GM21390 (cell line): ENCODE measurements around the gene PPP1R3F.
"Not testable (repeated sequence)": the region's sequence is repeated elsewhere in the genome, so short reads cannot be mapped to it uniquely, and the experiment has no call there.

Source experiments
- ATAC-seq: cut with Tn5 transposase; IDR thresholded peaks from one replicate; pipeline ENCODE4 v1.9.1; 2021; ENCODE audit not compliant: unreplicated experiment

PPP1R3F gene

DNA sequence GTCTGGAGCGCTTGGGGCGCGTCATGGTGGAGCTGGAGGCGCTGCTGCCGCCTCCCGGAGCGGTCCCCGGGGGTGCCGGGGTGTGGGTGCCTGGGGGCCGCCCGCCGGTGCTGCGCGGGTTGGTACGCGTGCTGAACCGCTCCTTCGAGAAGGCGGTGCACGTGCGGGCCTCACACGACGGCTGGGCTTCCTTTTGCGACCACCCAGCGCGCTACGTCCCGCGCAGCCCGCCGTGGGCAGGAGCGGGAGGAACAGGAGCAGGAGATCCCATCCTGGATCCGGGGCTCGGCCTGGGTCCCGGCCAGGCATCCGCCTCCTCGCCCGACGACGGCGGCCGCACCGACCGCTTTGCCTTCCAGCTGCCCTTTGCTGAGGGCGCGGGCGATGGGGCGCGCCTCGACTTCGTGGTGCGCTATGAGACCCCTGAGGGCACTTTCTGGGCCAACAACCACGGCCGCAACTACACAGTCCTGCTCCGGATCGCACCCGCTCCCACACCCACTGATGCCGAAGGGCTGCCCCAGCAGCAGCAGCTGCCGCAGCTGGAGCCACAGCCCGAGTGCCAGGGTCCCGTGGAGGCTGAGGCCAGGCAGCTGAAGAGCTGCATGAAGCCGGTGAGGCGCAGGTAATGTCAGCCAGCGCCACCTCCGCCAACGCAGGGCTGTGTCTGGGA lies 792 bp downstream of the PPP1R3F start:
- no peak for ATAC-seq

DNA sequence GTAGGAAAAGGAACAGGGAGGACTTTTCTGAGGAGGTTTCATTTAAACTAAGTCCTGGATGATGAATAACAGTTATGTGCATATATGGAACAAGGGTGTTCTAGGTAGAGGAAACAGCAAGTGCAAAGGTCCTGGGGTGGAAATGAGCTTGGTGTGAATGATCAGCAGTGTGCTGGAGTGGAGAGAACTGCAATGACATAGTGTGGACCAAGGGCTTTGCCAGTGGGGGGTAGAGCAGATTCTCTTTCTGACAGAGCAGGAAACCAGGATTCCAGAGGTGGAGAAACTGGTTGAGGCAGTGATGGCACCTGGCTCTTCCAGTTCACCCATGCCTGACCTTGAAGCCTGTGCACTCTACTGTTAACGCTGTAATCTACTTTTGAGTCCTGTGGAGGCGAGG lies 1.7 kb downstream of the PPP1R3F start:
- no peak for ATAC-seq

DNA sequence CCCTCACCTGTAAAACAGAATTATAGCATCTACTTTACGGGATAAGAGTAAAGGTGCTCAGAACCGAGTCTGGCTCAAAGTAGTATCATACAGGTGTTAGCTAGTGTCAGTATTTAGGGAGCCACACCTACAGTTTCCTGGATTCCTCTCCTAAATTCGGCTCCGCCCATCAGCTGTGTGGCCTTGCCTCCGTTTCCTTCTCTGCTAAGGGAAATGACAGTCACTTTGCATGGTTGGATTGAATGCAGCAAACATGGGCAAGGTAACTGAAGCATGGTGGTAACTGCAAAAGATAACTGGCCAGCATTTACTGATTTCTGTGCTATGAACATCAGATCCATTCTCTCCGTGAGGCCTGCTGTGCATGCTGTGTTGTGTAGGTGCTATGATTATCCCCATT lies 2.8 kb downstream of the PPP1R3F start:
- no peak for ATAC-seq

DNA sequence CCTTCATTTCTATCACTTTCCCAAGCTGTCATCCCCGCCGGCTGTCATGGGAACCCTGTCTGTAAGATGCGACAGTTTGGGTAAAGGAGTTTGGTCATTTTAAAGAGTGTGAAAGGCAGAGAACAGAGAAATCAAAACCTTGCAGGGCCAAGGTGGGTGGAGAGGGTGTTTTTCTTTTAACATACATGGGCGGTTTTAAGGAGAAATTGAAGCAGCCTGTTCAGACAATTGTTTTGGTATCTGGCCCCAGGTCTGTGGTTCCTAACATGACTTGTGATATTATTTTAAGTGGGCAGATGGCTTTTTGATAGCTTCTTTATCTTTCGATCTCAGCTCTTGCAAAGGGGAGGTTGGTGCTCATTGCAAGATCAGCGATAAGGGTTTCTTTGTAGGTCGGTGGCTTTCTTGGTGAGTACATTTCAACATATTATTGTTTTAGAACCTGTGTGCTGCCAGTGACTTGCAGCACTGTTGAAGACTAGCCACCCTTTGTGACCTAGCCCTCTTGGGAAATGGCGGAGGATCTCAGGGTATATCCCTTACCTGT lies 3.7 kb downstream of the PPP1R3F start:
- no peak for ATAC-seq

DNA sequence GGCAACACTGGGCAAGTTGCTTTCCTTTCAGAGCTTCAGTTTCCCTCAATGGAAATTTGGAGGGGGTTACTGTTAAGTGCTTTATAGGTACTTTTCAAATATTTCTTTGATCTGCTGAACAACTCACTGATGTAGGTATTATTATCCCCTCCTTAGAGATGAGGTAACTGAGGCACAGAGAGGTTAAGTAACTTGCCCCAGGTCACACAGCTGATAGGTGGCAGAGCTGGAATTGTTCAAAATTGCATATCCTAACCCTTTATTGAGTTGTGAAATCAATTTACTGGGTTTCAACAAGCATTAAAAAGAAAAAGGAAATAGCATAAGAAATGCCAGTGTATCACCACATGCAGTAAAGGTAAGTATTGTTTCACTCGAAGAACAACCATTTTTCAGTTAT lies 6.6 kb downstream of the PPP1R3F start:
- no peak for ATAC-seq

DNA sequence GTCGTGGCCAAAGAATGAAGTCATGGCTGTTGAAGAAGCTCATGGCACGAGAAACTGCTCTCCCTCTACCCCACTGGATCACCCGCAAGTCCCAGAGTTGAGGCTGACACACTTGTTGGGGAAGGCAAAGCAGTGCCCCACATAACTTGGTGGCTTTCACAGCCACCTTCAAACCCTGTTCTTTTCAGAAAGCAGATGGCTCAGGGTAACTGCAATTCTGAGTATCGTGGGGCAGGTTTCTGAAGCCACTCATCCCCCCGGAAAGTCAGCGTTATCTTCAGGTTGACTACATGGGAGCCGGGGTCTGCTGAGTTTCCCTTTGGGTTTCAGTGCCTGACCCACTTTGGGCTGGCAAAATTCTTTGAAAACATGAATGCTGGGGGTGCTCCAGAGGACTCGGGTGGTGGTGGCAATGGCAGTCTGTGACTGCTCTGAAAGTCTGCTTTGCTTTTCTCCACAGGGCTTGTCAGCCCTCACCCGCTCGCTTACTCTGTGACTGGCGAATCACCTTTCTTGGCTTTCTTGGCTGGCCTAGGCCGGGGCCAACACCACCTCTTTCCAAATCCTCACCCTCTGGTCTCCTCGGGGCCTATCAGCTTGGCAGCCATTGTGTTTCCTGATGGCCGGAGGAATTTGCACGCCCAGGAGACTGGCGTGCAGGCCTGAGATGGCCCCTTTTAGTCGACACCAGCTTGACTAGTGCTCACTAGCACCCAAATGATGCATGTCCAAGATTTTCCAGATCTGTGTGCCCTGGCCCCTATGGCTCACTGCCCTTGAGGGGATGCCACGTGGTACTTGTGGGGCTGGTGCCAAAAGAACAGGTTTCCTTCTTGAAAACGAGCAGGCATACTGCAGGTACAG lies 7.3 kb downstream of the PPP1R3F start:
- no peak for ATAC-seq

DNA sequence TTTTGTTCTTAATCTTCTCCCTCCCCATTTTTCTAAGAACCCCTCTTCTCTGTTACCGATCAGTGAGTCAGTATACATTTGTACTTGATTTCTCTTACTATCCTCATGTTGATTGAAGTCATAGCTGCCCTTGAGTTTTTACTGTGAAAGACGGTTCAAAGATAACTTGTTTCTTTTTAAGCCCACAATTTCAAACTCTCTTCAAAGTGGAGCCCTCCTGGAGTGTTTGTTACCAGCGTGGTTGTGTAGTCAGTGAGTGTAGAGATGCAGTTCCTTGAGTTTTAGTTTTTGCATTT lies 7.9 kb downstream of the PPP1R3F start:
- no peak for ATAC-seq

DNA sequence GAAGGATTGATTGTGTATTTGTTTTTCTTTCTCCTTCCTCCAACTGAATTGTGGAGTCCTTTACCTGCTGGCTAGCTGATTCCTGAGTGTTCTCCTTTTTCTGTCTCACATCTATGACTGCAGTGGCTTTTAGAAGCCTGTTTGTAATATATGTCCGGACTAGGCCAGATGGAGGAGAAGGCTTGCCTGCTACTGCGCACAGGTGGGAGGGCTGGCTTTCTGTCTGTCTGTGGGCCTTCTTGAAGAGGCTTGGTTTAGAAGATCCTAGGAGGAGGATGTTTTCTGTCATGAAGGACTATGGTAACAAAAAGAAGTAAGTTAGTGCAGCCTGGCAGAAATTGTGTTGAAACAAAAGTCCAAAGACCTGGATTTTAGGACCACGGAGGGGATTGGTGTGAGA lies 8.5 kb downstream of the PPP1R3F start:
- no peak for ATAC-seq

DNA sequence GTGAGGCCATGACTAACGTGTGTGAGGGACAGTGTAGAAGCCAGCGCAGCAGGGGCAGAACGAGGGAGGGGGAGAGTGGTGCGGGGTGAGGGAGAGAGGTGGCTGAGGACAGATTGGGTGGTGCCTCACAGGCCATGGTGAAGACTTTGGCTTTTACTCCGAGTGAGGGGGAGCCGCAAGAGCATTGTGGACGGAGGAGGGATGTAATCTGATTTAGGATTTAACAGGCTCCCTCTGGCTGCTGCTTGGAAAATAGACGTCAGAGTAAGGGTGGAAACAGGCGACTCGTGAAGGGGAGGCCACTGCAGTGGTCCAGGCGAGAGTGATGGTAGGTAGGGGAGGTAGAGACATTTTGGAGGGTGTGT lies 13.0 kb downstream of the PPP1R3F start:
- ATAC-seq: no peak

DNA sequence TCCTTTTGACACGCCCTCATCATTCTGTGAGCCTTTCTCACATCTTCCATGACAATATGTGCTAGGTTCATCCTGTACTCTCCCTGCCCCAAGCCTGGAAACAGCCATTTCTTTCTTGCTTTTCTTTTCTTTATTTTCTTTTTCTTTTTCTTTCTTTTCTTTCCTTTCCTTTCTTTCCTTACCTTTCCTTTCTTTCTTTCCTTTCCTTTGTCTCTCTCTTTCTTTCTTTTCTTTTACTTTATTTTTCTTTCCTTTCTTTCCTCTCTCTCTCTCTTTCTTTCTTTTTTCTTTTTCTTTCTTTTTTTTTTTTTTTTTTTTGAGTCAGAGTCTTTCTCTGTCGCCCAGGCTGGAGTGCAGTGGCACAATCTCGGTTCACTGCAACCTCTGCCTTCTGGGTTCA lies 14.6 kb downstream of the PPP1R3F start:
- no peak for ATAC-seq

DNA sequence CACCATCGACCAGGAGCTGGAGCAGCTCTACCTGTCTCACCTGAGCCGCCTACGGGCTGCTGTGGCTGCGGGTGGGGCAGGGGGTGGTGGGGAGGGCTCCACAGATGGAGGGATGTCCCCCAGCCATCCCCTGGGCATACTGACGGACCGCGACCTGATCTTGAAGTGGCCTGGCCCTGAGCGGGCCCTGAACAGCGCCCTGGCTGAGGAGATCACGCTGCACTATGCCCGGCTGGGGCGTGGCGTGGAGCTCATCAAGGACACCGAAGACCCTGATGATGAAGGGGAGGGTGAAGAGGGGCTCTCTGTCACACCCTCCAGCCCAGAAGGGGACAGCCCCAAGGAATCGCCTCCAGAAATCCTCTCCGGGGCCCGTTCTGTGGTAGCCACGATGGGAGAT lies 16.5 kb downstream of the PPP1R3F start:
- no peak for ATAC-seq

DNA sequence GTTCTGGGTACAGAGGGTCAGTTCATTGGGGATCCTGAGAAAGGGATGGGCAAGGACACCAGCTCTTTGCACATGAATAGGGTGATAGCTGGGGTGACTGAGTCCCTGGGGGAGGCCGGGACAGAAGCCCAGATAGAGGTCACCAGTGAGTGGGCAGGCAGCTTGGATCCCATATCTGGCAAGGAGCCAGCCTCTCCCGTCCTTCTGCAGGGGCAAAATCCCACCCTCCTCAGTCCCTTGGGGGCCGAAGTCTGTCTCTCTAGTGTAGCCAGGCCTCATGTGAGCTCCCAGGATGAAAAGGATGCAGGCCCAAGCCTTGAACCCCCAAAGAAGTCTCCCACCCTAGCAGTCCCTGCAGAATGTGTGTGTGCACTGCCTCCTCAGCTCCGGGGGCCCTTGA lies 17.0 kb downstream of the PPP1R3F start:
- ATAC-seq: no peak

DNA sequence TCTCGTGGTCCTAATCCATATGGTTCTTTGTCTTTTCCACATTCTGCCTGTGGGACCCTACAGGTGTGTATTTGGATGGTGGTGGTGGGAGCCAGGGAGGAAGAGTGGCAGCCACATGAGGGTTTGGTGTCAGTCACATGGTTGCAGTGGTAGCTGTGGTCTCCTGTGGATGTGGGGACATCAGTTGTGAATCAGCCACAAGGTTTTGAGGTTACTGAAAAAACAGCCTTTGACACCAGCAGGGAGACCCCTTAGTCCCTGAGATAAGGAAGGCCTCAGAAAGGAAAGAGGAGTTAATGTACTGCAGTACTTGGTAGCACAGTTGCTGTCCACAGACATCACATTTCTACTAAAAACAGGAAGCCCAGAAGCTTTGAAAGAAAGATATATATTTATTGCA lies 18.1 kb downstream of the PPP1R3F start:
- ATAC-seq: no peak

DNA sequence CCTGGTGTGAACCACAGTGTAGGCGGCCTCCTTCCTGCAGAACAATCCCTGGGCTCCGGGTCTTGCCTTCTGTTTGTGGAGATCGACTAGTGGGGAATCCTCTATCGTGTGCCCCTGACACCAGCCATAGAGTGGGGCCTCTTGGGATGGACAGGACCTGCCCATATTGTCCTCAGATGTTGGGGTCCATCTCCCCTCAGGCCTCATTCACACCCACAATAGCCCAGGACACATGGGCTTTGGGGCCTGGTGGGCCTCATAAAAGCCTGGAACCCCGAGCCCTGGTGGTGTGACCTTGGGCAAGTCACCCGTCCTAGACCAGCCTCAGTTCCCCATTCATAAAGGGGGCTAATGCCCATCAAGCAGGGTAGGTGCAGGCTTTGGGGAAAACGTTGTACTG lies 20.6 kb downstream of the PPP1R3F start:
- no peak for ATAC-seq

DNA sequence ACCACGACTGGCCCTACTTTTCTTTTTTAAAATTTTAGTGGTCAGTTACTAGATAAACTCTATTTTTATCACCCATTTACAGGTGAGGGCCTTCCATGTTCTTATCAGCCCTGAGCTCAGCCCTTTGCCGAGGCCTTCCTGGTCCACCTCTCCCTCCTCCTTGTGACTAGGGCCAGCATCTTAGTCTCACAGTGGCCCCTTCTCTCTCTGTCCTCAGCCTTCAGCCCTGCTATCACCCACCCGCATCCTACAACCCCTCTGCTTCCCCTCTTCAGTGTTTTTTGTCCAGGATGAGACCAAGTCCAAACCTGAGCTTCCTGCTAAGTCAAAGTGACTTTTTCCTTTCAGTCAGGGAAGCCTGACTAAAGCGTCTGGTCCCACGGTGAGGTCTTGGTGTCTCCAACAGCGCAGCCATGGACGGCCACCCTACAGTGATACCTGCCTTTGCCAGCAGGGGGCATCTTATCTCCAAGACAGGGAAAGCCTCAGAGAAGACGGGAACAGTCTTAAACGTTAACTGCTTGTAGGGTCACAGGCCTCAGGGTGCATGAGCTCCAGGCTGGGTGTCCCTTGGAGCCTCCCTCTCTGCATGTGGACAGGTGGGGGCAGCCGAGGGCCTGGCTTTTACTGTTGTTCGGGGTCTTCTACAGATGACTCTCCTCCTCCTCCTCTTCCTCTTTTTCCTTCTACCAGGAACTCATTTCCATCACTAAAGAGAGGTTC lies 22.2 kb downstream of the PPP1R3F start:
- ATAC-seq: no peak

DNA sequence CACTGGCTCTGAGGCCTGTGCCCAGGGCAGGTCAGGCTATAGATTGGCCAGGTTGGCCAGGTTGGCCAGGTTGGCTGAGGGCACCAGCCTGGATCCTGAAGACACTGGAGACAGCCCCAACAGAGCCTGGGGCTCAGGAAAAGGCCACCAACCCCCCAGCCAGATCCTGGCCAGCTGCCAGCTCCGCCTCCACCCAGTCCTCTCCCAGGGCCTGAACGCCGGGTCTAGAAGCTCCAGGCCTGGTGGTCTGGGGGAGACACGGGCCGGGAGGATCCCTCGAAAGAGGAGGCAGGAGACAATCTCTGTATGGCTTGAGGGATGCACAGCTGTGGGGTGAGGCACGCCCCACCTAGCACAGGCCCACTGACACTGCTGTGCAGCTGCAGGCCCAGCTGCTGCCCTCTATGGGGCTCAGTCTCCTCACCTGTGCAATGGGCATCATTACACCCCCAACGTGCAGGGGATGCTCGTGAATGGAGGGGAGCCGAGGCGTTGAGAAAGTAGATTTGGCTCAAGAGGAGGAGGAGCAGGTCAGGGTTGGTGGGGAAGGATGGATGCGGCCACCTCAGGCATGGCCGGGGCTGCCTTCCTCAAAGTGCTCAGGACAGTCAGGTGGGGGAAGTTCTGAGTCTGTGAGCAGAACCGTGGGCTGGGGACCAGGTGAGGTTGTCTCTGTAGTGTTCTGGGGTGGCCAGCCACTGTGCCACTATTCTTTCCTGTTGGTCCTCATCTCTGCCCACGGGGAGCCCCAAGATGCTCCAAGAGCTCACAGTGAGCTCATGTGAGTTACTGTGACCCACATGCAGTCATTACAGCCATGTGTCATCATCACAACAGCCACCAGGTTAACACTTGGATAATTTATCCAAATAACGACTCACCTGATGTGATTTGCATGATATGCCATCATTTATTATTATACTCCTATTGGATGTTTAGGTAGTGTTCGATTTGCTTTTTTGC lies 23.1 kb downstream of the PPP1R3F start:
- no peak for ATAC-seq

DNA sequence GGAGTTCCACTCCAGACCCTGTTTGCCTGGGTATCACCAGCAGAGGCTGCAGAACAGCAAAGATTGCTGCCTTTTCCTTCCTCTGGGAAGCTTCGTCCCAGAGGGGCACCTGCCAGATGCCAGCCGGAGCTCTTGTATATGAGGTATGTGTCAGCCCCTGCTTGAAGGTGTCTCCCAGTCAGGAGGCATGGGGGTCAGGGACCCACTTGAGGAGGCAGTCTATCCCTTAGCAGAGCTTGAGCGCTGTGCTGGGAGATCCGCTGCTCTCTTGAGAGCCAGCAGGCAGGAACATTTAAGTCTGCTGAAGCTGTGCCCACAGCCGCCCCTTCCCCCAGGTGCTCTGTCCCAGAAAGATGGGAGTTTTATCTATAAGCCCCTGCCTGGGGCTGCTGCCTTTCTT lies 29.7 kb downstream of the PPP1R3F start:
- not testable (repeated sequence) for ATAC-seq

DNA sequence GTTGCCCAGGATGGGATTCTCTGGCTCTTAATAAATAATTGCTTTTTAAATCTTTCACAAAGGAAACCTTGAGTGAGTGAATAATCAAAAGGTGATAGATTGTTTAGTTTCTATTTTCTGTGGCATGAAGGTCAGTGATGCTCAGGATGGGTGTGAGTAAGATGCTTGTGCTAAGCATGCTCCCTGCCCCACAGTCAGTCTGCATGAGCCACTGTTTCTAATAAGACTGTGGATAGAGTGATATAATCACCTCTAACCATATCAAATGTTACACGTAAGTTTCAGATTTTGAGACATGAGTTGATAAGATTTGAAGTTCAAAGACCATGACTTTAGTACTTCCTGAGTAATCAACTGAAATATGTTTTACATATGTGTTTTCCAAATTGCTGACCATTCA lies 31.1 kb downstream of the PPP1R3F start:
- no peak for ATAC-seq

DNA sequence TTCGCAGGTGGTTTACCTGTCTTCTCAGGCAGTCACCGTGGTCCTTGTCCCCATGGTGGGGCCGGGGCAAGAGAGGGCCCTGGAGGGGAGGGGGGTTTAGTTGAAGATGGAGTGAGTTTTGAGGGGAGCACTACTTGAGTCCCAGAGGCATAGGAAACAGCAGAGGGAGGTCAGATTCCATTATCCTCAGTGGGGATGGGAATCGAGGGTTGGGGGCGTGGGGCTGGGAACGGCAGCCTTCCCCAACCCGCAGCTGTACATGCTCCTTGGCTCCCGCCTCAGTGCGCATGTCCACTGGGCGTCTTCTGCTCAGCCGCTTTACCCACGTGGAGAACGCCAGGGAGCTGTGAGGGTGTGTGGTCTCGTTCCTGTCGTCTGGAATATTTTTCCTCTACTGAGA lies 33.8 kb downstream of the PPP1R3F start, which contains the start of gene GAGE10:
Gene GAGE10 (plus strand): TSS at position 301 of the 400 bp plus-strand sequence. CDS start 1,214 bp downstream, outside the sequence.
- ATAC-seq: no peak

DNA sequence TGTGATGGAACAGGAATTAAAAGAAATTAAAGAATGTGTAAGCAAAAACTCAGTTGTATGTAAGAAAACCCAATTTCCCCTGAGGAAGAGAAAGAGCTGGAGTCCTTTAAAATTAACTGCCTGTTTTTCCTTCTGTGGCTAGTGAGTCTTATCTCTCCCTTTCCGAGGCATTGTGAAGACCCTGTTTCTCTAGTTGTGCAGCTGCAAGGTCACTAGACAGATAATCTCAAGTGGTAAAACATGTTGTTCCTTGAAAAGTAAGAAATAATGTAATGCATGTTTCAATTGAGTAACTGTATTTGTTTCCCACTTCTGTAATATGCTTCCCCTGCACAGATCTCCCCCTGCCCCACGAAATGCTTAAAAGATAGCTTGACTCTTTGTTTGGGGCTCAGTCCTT lies 38.2 kb downstream of the PPP1R3F start:
- ATAC-seq: not testable (repeated sequence)
